ENCODE results near the gene SPSB2. TPM values are rescaled to one million over a fixed set of nuclear protein-coding genes. Genes with fewer than 3 reads are reported as not detected.
A peak's percentile ranks its signal among the peaks of the same experiment; 100 is the strongest.
"Not testable (repeated sequence)": the region's sequence is repeated elsewhere in the genome, so short reads cannot be mapped to it uniquely, and the experiment has no call there.

SPSB2 gene
- total RNA-seq, 4 donors from 2014 or later = 4.5 to 21.0 (median 8.2) TPM

DNA sequence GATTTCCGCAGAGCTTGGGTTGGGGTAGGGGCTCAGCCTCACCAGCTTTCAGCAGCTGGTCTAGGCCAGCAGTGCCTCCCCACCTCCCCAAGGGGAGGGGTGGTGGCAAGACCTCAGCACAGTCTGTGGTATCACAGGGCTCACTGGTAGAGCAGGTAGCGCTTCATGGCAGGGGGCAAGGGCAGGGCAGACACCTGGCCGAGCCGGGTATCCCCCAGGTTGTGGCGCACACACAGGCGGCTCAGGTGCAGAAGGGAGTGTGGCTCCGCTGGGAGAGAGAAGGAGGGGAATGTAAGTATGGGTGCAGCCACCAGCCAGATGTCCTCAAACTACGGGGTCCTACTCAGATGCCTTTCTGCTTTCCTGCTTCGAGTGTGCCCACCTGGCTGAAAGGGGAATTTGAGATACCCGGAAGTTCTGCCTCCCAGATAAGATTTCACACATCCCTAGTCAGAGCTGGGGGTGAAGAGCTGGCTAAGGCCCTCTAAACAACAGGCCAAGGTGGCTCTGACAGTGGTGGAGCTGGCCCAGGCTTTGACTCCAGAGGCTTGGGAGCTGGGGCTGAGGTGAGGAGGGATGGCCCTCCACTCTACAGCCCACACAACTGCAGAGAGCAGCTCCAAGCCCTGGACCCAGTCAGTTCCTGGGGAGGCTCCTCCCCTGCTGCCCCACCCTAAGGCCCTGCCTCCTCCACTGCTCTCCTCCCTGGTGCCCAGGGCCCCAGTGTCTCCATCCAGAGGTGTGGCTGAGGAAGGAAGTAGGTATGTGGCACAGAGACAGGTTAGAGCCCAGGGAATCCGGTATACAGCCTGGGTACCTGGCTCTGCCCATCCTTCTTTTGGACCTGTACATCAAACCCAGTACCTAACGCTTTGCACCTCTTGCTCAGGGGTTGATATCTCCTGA is 1.8 kb downstream of the SPSB2 start:
- peak; percentile 83 for DNase-seq
- peak; percentile 40 for TF ChIP-seq POLR2A (IDR thresholded peaks at IDR 0.05)
- no peak for TF ChIP-seq CTCF (IDR thresholded peaks at IDR 0.05)
- TF ChIP-seq POLR2AphosphoS5 (IDR thresholded peaks at IDR 0.05) = peak; percentile 59 to 76 (median 65)
- TF ChIP-seq EP300 (IDR thresholded peaks at IDR 0.05; ENCODE audit: low read depth) = no peak
- Histone ChIP-seq H3K36me3 (peaks cover 0 to 10% (median 5%) of the 10 kb centered on the region in 4 donors), H3K4me1 (peaks cover 24 to 58% (median 50%) of the 10 kb centered on the region in 4 donors), H3K27ac (peak overlapping the region; percentile 89 to 99 (median 92)), H3K27me3 (no peaks in the 10 kb centered on the region), H3K4me3 (peak overlapping the region in 3 of 4 donors; percentile 58 to 81 (median 77)), H3K9me3 (no peaks in the 10 kb centered on the region)
- intact Hi-C loops (cut with DNase I; ENCODE audit: low total_unique reads) (loop anchor here (5.0 kb wide), 1 partner anchor 66 kb away; no protein-coding TSS in a partner anchor), in situ Hi-C loops (cut with MboI; ENCODE audit: low pct_ligation_motif_present in 1 of 4, low pct_unique_long_range_greater_than_20kb in 1 of 4, low sequenced_read_pairs in 3 of 4) (no loop called here)
- WGBS, 2 donors (ENCODE audit: low coverage in 1 of 2) = 20 to 60% methylated on average over 1 to 12 of the region's 12 CpGs

DNA sequence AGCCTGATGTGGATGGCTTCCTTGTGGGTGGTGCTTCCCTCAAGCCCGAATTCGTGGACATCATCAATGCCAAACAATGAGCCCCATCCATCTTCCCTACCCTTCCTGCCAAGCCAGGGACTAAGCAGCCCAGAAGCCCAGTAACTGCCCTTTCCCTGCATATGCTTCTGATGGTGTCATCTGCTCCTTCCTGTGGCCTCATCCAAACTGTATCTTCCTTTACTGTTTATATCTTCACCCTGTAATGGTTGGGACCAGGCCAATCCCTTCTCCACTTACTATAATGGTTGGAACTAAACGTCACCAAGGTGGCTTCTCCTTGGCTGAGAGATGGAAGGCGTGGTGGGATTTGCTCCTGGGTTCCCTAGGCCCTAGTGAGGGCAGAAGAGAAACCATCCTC is 2.8 kb downstream of the SPSB2 start:
- peak overlapping the region in 3 of 4 donors; percentile 66 to 99 (median 98) for H3K27ac ChIP-seq
- DNase-seq; H3K9me3 ChIP-seq; in situ Hi-C loops (cut with MboI; ENCODE audit: low pct_ligation_motif_present in 1 of 4, low pct_unique_long_range_greater_than_20kb in 1 of 4, low sequenced_read_pairs in 3 of 4); H3K4me3 ChIP-seq; H3K27me3 ChIP-seq: not testable (repeated sequence)
- 64% methylated on average over 4 of the region's 4 CpGs; no CpG with 5 or more reads in 1 of the 2 donors for WGBS, 2 donors (ENCODE audit: low coverage in 1 of 2)
- intact Hi-C loops (cut with DNase I; ENCODE audit: low total_unique reads) = loop anchor here (5.0 kb wide), 1 partner anchor 67 kb away; no protein-coding TSS in a partner anchor
- H3K4me1 ChIP-seq = peaks cover 24 to 58% (median 50%) of the 10 kb centered on the region in 4 donors
- H3K36me3 ChIP-seq = peaks cover 0 to 10% (median 5%) of the 10 kb centered on the region in 4 donors

GRCh38 chr12:6869049-6870021 is 3.8 kb downstream of the SPSB2 start:
- peaks cover 24 to 55% (median 49%) of the 10 kb centered on the region in 4 donors for H3K4me1 ChIP-seq
- peak; percentile 90 for DNase-seq
- no peaks in the 10 kb centered on the region for H3K27me3 ChIP-seq
- H3K27ac ChIP-seq = peak overlapping the region; percentile 97 to 99 (median 98)
- peak overlapping the region in 2 of 4 donors; percentile 93 to 99 for H3K4me3 ChIP-seq
- in situ Hi-C loops (cut with MboI; ENCODE audit: low pct_ligation_motif_present in 1 of 4, low pct_unique_long_range_greater_than_20kb in 1 of 4, low sequenced_read_pairs in 3 of 4) = no loop called here
- intact Hi-C loops (cut with DNase I; ENCODE audit: low total_unique reads) = loop anchor here (5.0 kb wide), 1 partner anchor 68 kb away; no protein-coding TSS in a partner anchor
- no peak for TF ChIP-seq POLR2A (IDR thresholded peaks at IDR 0.05)
- TF ChIP-seq CTCF (IDR thresholded peaks at IDR 0.05) = peak; percentile 92 to 95 (median 94)
- TF ChIP-seq EP300 (IDR thresholded peaks at IDR 0.05; ENCODE audit: low read depth) = no peak
- TF ChIP-seq POLR2AphosphoS5 (IDR thresholded peaks at IDR 0.05) = peak in 1 of 3 donors; percentile 23
- H3K9me3 ChIP-seq = no peaks in the 10 kb centered on the region
- H3K36me3 ChIP-seq = peaks cover 0 to 10% (median 5%) of the 10 kb centered on the region in 4 donors
- WGBS, 2 donors (ENCODE audit: low coverage in 1 of 2) = 23% methylated on average over 12 of the region's 12 CpGs; no CpG with 5 or more reads in 1 of the 2 donors

- no peaks in the 10 kb centered on the region for H3K9me3 ChIP-seq
- TF ChIP-seq POLR2AphosphoS5 (IDR thresholded peaks at IDR 0.05) = peak in 1 of 3 donors; percentile 34
- no peak for TF ChIP-seq EP300 (IDR thresholded peaks at IDR 0.05; ENCODE audit: low read depth)
- WGBS, 2 donors (ENCODE audit: low coverage in 1 of 2) = 0 to 8% methylated on average over 3 to 22 of the region's 22 CpGs
- no peak for DNase-seq
- no peaks in the 10 kb centered on the region for H3K27me3 ChIP-seq
- intact Hi-C loops (cut with DNase I; ENCODE audit: low total_unique reads) = no loop called here
- H3K4me3 ChIP-seq = peak overlapping the region; percentile 88 to 99 (median 94)
- peaks cover 0 to 10% (median 5%) of the 10 kb centered on the region in 4 donors for H3K36me3 ChIP-seq
- in situ Hi-C loops (cut with MboI; ENCODE audit: low pct_ligation_motif_present in 1 of 4, low pct_unique_long_range_greater_than_20kb in 1 of 4, low sequenced_read_pairs in 3 of 4) = no loop called here
- H3K27ac ChIP-seq = peak overlapping the region; percentile 97 to 99 (median 98)
- peaks cover 24 to 47% (median 42%) of the 10 kb centered on the region in 4 donors for H3K4me1 ChIP-seq
Observed at GRCh38 chr12:6868211-6869048, 4.7 kb downstream of the SPSB2 start.
